RWPE1 (cell line): ENCODE data around the gene ALG14.

Experiments used
- CTCF ChIA-PET: fragments of 350-600 bp; sonication (Branson Sonifier 250); formaldehyde crosslinking; extraction: SDS; loops from one replicate; lab custom pipeline; 2021; lab: Yijun Ruan, JAX
- POLR2A ChIA-PET: fragments of 400-600 bp; formaldehyde crosslinking; extraction: SDS; loops from one replicate; lab custom pipeline; 2020; ENCODE audit warnings: antibody characterized with exemption; ENCODE audit not compliant: low non-redundant PET; lab: Yijun Ruan, JAX
- DNase-seq: peaks from one replicate; pipeline ENCODE4 v3.0.0; 2012; ENCODE audit warnings: low spot score
- H3K27ac ChIP-seq: fragments of 450-650 bp; 2 replicates; pipeline ENCODE4 v1.5.1; 2017
- TF ChIP-seq, protein P1 (sequence below): fragments of 450-650 bp; conservative IDR thresholded peaks from 2 replicates; pipeline ENCODE4 v1.5.1; 2017; ENCODE audit warnings: low read depth, mild to moderate bottlenecking

Gene ALG14

DNA sequence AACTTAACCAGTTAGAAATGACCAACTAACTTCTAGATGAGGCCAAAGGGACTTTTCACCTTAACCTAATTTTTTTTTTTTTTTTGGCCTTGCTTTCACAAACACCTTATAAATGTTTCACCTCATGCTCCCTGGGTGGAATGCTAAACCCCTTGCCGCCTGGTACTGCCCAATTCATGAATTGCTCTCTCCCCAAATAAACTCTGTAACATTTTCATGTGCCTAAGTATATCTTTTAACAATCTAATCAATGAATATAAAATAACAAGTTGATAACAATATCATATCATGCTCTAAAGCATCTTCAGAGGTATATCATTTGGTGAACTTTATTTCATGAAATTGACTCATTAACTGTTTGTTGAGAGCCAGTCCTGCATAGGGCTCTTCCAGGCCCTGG lies 134.9 kb downstream of the ALG14 start:
- TF ChIP-seq, protein P1, sequence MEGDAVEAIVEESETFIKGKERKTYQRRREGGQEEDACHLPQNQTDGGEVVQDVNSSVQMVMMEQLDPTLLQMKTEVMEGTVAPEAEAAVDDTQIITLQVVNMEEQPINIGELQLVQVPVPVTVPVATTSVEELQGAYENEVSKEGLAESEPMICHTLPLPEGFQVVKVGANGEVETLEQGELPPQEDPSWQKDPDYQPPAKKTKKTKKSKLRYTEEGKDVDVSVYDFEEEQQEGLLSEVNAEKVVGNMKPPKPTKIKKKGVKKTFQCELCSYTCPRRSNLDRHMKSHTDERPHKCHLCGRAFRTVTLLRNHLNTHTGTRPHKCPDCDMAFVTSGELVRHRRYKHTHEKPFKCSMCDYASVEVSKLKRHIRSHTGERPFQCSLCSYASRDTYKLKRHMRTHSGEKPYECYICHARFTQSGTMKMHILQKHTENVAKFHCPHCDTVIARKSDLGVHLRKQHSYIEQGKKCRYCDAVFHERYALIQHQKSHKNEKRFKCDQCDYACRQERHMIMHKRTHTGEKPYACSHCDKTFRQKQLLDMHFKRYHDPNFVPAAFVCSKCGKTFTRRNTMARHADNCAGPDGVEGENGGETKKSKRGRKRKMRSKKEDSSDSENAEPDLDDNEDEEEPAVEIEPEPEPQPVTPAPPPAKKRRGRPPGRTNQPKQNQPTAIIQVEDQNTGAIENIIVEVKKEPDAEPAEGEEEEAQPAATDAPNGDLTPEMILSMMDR = no peak
- no peak overlapping the region for H3K27ac ChIP-seq
- POLR2A ChIA-PET = no interaction called here
- CTCF ChIA-PET = no interaction called here
- no peak for DNase-seq

DNA sequence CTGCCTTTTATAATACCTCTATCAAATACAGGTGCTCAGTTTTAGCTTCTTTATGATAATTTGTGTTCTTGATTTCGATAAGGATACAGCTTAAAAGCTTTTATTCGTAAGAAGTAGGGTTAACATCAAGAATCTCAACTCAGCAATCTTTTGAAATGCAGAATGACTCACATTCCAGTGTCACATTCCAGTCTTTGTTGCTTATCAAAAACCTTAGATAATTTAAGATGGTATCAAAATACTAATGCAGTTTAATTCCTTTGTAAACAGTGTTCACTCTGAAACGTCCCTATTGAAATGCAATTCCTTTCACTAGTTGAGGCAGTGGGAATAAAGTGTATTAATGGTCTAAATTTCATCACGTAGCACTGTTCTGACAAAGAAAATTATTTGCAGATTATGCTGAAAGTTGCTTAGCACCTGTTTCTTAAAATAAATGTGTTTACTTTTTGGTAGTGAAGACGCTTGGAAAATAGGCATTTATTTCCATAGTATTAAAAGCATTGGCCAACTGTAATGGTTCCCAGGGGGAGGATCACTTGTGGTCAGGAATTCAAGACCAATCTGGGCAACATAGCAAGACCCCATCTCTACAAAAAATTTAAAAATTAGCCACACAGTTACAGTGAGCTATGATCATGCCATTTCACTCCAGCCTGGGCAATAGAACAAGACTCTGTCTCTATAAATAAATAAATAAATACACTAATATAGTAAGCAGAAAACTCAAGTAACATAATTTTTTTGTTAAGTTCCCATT lies 135.7 kb downstream of the ALG14 start:
- CTCF ChIA-PET = no interaction called here
- DNase-seq = no peak
- POLR2A ChIA-PET = no interaction called here
- H3K27ac ChIP-seq = no peak overlapping the region
- TF ChIP-seq, protein P1 = no peak

DNA sequence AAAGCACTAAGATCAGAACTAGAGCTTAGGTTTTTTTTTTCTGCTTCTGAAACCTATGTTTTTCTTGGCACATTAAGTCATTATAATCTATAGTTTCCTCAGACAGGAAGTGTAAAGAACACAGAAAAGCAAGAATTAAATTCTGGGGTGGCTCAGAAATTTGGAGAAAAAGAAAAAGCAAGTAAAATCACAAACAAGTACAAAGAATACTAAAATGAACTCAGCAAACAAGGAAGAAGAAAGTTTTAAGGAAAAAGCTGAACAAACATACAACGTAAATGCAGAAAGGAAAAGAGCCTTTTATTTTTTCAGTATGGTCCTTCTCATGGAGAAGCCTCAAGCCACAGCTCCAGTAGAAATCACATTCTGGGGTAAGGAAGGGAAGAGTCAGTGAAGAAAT lies 137.3 kb downstream of the ALG14 start:
- TF ChIP-seq, protein P1 = no peak
- no peak for DNase-seq
- ChIA-PET CTCF (interaction anchor here (0.7 to 0.9 kb wide), 2 partner anchors 12 to 82 kb away, joined by 3 to 4 read pairs; no protein-coding TSS in a partner anchor), POLR2A (no interaction called here)
- H3K27ac ChIP-seq = no peak overlapping the region

DNA sequence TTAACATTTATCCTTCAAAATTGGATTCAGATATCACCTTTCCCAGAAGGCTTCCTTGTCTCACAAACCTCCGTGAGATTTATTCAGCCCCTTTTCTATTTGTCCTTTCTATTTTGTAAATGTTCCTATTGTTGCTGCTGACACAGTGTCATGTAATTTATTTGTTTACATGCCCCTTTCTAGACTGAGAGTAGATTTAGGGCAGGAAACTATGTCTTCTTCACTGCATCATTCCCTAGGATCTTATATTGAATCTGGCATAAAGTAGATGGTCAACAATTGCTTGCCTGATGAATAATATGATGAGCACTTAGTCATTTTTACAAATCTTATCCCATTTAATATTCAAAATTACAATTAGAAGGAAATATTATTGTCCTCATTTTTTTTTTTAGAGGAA lies 137.7 kb downstream of the ALG14 start:
- ChIA-PET CTCF (interaction anchor here (0.7 to 0.9 kb wide), 2 partner anchors 12 to 81 kb away, joined by 3 to 4 read pairs; no protein-coding TSS in a partner anchor), POLR2A (no interaction called here)
- TF ChIP-seq, protein P1 = no peak
- H3K27ac ChIP-seq = no peak overlapping the region
- DNase-seq = no peak

DNA sequence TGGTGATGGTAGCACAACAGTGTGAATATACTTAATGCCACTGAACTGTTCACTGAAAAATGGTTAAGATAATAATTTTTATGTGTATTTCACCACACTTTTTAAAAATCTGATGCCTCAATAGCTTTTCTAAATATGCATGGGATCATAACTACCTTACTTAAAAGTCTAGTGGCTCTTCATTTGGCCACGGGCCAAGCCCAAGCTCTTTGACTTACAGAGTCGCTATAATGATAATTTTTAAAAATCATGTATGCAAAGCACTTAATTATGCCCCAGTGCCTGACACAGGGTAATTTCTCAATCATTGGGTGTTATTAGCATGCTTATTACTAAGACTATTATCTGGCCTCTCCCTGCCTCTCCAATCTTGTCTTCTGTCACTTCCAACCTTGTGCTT lies 138.2 kb downstream of the ALG14 start:
- H3K27ac ChIP-seq = no peak overlapping the region
- TF ChIP-seq, protein P1 = no peak
- DNase-seq = no peak
- ChIA-PET CTCF (no interaction called here), POLR2A (no interaction called here)

DNA sequence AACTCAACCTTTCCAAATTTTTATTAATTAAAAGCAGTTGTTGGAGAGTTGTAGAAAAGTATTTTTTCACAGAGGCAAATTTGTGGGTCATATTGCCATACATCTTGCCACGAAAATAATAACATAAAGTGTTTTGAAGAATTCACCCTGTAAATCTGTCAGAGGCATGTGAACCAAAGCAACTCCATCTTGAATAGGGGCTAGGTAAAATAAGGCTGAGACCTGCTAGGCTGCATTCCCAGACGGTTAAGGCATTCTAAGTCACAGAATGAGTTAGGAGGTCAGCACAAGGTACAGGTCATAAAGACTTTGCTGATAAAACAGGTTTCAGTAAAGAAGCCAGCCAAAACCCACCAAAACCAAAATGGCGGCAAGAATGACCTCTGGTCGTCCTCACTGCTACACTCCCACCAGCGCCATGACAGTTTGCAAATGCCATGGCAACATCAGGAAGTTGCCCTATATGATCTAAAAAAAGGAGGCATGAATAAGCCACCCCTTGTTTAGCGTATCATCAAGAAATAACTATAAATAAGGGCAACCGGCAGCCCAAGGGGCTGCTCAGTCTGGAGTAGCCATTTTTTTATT lies 141.4 kb downstream of the ALG14 start:
- POLR2A ChIA-PET = no interaction called here
- TF ChIP-seq, protein P1 = no peak

More for the DNA sequence above, 141.4 kb downstream of the ALG14 start:
- no peak overlapping the region for H3K27ac ChIP-seq
- CTCF ChIA-PET = no interaction called here
- no peak for DNase-seq
